Fibroblast of the conjunctiva (primary cell): ENCODE data around the gene MYO19.
A peak's percentile ranks its signal among the peaks of the same experiment; 100 is the strongest.
"Not testable (repeated sequence)": the region's sequence is repeated elsewhere in the genome, so short reads cannot be mapped to it uniquely, and the experiment has no call there.

Experiments
- DNase-seq: peaks from one replicate; pipeline ENCODE4 v3.0.0-alpha.2; 2010; ENCODE audit warnings: low read depth

The MYO19 gene

DNA sequence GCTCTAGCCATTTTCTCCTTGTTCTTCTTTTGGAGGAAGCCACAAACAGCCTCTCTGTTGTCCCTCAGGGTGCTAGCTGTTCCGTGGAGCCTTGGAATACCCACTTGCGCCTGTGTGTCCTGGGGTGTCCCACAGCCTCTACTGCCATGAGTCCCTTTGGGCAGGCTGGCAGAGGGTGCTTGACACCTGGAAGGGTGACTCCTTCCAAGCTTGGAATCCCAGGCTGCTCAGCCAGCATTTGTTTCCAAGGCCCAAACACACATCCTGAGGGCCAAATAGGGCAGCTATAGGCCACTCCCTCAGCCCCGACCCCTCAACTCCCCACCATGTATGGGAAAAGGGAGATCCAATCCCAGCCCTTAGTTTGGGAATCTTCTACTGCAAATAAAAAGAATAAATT lies 33.3 kb downstream of the MYO19 start:
- no peak for DNase-seq

DNA sequence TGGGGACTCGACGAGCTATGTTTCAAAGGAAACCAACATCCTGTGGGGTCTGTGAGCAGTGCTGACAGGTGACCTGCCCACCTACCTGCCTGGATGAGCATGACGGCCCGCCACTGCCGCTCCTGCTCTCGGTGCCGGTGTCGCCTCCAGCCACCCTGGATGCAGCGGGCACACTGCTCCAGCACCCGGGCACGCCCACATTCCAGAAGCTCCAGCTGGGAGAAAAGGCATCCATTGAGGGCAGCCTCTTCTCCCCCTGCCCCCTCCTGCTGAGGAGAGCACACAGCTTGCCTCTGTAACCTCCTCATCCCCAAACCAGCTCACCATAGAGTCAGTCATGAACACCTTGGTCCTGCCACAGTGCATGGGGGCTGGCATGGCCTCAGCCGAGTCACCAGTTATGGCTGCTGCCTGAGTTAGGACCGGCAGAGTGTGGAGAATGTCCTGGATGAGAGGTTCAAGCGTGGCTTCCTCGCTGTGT lies 33.9 kb downstream of the MYO19 start:
- no peak for DNase-seq

DNA sequence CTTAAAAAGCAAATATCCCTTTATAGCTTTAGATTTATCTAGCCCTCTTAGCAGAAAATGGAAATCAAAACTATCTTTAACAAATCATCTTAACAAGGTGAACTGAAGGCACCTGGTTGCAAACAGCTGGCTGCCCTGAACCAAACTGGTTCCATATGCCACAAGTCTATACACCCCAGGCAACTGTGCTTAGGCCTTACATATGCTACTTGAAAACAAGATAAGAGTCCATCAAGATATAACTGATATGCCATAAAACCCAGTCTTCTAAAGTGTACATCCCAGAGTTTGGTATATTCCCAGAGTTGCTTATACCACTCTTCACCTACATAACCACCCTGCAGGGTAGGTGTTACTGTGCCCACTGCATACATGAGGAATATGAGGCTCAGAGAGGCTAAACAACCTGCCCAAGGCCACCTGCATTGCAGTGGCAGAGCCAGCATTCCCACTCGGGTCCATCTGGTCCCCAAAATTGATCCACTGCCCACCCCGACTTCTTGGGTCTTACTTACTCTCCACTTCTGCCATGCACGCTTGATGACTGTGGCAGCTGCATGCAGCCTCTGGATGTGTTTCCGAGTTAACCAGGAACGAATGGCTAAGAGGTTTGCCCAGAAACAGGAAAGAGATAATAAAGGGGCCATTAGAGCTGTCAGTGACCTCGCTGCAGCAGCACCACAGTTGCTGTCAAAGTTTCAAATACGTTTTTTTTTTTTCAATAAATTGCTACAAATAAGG lies 35.9 kb downstream of the MYO19 start:
- no peak for DNase-seq

DNA sequence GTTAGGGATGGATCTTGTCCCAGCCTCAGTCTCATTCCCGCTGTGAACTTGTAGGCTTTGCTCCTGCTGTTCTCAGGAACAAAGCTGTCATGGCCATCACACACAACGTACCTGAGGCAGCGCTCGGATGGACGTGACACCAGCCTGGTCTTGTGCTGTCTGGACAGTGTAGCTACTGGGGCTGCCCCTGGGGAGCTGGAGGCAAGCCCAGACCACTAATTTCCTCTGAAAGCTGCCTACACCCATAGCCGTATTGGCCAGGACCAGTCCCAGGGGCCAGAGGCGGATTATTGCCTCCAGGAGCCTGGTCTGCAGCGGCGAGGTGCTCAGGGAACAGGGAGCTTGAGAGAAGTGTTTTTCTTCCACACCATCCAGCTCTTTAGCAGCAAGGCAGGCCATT lies 36.5 kb downstream of the MYO19 start:
- no peak for DNase-seq

DNA sequence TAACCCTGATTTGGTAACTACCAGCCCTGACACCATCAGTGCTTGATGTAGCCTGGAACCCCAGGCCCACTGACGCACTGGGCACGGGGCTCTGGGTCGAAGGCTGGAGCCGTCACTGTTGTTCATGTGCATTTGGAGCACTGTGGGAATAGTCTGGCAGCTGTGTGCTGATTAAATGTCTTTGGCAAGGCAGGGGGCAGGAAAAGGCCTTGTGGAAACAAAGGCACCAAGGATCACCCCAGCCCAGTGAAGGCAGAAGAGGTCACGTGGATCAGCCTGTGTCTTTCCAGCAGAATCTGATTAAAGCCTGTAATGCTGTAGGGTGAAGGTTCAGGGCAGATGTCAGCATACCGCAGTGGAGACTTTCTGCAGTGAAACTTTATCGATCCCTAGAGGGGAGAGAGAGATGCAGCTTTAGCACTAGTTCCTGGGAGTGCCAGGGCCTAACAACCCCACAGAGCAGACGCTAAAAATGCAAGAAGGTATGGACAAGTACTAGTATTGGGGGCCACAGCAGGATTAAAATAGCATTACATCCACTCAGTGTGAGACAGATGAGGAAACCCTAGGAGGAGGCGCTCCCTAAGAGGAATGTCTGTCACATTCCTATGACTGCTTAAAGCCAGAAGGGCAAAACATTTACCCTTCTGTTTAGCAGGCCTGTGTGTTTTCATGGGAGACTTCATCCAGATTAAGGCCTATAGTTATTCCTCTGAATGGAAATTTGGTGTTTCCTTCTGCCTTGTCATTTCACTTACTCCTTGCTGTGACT lies 38.5 kb downstream of the MYO19 start:
- DNase-seq = no peak

DNA sequence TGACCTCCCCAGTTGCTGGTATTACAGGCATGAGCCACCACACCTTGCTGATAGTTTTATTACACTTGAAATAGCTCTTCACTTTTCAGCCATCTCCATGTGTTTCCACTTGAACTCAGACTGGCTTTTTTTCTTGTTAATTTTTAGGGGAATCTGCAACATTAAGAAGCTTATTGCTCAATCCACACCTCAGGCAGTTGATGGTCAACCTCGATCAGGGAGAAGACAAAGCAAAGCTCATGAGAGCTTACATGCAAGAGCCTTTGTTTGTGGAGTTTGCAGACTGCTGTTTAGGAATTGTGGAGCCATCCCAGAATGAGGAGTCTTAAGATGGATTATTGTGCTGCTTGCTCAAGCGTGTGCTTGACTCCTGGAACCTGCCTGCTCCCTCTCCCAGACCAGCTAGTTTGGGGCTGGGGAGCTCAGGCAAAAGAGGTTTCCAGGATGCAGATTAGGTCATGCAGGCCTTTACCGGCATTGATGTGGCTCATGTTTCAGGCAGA lies 39.5 kb downstream of the MYO19 start:
- no peak for DNase-seq

DNA sequence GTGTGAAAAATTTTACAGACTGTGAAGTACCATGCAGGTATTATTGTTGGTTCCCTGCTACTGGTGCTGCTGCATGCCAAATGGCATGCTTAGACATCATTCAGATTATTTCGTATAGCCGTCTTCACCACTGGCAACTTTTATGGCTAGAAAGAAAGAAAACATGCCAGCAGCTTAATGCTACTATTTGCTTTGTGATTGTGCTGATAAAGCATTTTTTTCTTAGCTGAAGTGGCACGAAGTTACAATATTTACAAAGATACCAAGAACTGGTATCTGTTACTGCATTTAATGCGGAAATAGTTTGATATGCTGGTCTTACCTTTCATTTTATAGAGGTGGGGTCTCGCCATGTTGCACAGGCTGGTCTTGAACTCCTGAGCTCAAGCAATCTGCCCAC lies 40.0 kb downstream of the MYO19 start:
- DNase-seq = no peak

DNA sequence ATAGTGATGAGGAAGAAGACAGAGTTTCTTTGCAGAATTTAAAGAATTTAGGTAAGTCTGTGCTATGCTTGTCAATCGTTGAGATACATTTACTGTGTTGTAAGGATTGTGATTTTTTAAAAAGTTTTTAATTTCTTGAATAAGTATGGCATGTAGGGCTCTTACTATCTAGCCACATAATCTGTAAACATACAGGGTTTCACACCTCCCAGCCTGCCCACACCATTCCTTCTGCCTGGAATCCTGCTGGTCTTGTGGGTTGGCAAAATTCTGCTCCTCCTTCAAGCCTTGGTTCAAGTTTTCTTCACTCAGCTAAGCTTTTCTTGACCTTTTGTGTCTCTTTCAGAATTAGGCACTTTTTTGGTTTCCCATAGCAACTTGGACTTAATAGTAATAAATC lies 40.7 kb downstream of the MYO19 start:
- DNase-seq = no peak

DNA sequence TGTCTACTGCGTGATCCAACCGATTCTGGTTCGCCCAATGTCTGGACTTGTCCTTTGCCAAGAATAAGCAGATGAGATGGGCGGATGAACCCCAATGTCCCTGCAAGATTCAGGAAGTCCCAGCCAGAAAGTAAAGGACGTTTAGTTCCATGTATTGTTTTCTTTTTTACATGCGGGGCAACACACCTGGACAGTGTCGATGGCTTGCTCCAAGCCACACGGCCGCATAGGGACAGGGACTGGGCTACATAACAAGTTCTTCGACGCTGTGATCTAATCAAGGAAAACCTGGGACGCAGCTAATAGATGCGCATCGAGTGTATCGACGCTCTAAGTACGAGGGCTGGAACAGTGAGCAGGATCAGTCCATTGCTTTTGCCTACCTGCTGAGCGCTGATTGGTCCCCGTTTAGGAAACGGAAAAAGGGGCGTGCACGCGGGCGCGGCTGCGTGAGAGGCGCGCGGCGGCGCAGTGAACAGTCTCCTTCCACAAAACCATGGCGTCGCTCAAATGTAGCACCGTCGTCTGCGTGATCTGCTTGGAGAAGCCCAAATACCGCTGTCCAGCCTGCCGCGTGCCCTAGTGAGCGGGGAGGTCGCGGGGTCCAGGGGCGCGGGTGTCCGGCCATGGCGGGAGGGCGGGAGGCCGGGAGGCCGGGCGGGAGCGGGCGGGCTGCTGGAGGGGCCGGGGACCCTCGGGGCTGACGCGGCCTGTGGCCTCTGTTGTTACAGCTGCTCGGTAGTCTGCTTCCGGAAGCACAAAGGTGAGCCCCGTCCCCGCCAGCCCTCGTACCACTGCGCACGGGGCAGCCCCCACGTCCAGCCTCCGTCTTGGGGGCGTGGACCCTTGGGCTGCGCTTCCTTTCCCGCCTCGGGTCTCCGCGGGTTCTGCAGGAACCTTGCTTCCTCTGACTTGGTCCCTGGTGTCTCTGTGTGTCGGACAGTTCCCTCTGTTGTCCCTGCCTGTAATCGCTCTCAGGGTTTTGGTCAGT lies 48.2 kb downstream of the MYO19 start, which contains the start of gene ZNHIT3:
Gene ZNHIT3 (plus strand): TSS at position 478 of the 991 bp plus-strand sequence. CDS start 19 bp downstream, at position 497.
- peak; percentile 87 for DNase-seq

DNA sequence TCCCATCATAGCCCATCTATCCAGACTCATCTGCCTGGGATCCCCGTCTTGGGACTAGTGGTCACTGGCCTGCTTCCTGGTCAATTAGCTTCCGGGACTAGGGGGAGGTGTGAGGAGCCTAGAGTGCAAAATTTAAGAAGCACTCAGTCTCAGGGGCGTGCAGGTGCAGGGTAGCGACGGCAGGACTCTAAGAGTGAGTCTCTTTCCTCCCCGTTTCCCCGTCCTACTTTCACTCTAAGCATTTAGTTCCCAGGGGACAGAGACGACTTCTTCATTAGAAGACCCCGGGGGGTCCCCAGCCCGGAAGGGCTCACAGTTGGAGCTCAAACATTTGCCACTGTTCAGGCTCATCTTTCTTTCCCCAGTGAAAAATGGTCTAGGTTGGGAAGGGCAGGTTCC lies 48.9 kb downstream of the MYO19 start:
- DNase-seq = no peak

DNA sequence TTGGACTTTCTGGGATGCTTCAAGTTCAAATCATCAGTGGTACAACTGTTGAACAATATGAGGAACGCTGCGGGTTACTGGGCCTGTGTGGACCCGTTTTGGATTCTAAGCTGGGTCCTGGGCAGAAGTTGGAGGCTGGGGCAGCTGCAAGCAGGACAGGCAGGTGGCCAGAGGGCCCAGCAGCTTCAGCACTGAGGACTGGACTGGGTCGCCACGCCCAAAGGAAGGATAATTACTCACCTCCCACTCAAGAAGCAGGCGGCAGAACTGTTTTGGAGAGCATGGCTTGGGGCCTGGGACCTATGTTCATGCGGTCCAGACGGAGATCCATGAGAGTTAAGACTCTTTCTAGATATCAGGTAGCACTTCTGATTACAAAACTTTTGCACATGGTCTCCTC lies 49.6 kb downstream of the MYO19 start:
- DNase-seq = no peak

DNA sequence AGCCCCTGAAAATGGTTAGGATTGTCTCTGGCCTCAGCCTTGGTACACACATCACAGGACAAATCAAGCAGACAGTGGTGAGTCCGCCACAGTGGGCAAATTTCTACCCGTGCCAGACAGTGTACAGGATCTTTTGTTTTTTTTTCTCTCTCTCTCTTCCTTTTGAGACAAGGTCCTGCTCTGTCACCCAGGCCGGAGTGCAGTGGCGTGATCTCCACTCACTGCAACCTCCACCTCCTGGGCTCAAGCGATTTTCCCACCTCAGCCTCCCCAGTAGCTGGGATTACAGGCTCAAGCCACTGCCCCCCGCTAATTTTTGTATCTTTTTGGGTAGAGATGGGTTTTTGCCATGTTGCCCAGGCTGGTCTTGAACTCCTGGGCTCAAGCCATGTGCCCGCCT lies 50.6 kb downstream of the MYO19 start:
- DNase-seq = not testable (repeated sequence)

DNA sequence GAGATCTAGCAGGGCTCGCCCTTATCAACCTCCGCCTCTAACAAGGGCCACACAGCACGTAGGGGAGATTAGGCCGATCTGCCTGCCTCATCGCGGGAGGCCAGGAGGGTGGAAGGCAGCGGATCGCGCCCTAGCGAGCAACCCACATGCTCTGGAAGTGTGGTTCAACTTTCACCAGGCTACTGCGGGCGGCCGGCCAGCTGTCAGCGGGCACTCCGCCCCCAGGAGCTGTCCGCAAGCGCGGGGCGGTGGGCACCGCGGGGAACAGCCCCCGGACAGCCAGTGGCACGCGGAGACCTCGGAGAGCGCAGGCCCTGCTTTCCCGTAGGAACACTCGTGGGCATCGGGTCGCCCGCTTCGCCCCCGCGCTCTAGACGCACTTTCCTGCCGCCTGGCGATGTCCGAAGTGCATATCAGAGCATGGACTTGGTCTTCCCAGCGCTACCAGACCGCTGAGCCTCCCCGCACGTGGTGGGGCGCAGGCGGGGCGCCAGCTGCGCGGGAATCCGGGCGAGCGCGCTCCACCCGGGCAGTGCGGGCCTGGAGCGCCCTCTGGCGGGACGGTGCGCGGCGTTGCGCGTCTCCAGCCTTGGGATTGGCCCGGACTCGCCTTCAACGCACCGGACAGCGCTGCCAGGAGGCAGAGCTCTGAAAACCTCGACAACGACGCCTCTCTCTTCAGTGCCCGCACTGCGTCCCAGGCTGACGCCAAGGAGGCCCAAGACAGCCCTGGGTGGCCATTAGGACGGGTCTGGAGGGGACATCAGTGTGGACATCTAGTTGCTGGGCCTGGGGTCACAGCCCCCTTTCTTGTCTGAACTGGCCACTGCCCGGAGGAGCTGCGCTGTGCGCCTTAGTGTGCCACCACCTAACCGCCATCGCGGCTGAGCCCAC lies 51.8 kb downstream of the MYO19 start:
- DNase-seq = peak; percentile 55

DNA sequence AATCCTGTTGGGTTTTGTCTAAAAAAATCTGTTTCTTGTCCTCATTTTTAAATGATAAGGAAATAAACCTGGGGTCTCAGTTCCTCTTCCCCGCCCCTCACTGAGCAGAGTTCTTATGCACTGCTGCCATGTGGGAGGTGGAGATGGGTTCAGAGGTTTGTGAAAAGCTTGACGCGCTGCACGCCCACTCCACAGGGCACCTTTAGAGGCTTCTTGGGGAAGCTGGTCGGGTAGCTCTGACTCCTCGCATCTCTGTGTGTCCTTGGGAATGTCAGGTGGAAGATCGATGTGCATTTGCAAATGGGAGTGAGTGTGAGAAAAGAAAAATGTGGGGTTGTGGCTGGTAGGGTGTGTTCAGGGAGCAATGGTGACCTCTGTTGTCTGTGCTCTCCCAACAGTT lies 52.8 kb downstream of the MYO19 start:
- DNase-seq = no peak

DNA sequence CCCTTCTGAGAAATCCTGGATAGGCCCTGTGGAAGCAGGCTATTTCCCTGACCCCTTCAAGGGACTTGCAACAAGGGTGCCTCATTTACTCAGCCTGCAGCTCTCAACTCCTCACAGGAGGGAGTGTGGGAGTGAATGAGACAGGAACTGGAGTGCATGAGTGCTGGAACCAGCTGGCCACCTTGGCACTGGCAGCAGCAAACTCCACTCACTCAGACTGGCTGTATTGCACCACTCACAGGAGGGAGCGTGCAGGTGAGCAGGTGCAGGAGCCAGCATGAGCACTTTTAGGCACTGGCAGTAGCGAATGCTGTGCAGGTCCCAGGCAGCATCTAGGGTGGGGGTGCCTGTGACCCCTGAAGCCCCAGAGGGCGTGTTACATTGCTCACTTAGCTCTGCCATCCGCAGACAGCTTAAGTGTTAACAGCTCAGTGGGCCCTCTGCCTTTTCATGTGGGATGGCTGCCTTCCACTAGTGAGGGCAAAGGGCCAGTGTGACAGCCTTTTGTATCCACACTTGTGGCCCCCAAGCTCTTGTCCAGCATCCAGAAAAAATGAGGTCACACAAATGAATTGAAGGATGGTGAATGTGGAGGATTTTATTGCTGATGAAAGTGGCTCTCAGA lies 59.2 kb downstream of the MYO19 start:
- DNase-seq = no peak

DNA sequence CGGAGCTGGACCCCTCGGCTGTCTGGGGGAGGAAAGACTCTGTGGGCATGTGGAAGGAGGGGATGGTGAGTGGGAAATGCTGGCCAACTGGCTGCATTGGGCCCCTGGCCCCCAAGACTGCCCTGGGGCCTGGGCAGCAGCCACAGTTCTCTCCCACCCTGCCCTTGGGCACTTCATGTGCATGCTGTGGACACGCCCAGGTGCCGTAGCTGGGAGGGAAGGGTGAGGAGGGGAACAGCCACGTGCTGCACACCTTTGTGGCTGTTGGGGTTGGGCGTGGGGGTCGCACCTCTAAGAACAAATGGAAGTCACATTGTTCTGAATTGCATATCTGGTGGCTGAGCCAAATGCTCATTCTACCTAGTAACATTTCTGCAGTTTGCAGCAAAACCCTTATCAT lies 60.1 kb downstream of the MYO19 start:
- no peak for DNase-seq

DNA sequence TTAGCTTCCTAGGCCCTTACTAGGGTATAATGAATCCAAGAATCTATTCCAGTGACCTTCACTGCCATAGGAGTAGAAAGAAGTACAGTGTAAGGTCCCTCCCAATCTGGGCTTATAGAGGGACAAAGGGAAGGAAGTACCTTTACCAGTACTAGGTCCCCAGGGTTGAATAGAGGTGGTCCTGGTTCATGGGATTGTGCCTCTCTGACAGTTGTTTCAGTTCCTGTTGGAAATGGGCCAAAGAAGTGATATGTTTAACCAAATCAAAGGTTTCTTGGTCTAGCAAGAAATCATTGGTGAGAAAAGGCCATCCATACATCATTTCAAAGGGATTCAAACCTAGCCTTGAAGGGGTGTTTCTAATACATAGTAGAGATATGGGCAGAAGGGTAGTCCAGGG lies 64.2 kb downstream of the MYO19 start:
- DNase-seq = no peak

DNA sequence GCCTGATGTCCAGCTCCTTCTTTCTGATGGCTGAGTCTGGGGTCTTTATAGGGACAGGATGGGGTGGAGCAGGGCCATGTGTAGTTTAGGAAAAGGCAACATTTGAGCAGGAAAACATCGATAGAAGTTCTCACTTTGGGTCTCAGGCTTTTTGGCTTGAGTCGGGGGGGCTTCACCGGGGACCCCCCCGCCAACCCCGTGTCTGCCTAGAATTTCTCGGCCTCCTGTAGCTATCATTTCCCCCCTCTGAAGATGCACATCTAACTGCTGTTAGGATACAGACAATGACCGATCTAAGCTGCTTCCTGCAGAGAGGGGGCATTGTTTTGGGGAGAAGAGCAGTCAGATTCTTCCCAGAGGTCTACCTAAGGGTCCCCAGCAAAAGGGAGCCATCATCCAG lies 64.9 kb downstream of the MYO19 start:
- DNase-seq = no peak

DNA sequence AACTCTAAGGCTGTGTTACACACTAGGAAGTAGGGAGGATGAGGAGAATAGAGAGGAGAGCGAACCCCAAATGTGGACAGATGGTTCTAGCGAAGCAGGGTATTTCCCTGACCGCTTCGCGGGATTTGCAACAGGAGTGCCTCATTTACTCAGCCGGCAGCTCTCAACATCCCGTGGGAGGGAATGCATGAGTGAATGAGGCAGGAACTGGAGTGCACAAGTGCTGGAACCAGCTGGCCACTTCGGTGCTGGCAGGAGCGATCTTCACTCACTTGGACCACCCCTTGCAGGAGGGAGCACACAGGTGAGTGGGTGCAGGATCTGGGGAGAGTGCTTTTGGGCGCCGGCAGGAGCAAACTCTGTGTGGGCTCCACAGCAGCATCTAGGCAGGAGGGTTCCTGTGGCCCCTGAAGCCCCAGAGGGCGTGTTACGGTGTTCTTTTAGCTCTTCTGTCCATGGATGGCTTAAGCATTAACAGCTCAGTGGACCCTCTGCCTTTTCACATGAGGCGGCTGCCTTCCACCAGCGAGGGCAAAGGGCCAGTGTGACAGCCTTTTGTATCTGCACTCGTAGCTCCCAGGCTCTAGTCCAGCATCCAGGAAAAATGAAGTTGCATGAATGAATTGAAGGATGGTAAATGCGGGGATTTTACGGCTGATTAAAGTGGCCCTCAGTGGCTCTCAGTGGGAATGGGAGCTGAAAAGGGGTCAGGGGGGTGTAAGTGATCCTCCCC lies 65.6 kb downstream of the MYO19 start:
- no peak for DNase-seq

DNA sequence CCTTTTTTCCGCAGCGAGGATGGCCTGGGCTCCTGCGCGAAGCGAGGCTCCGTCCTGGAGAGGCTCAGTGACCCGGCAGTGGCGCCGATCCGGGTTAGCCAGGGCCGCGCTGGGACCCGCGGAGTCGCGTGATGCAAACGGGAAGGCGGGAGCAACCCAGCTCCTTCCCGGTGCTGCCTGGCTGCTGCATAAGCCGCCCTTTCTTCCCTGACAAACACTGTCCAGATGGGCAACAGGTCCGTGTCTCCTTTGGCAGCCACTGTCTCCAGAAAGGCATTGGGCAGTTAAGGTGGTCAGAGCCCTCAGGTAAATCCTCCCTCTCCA lies 69.9 kb downstream of the MYO19 start:
- no peak for DNase-seq
